NCI-H1436 treated with DMSO at 0.1 percent for 48 hours (cell line): ENCODE data around the gene FAAP20.

Source experiments
- DNase-seq: peaks from one replicate; lab custom pipeline; 2025; lab: John Stamatoyannopoulos, UW

Gene FAAP20

DNA sequence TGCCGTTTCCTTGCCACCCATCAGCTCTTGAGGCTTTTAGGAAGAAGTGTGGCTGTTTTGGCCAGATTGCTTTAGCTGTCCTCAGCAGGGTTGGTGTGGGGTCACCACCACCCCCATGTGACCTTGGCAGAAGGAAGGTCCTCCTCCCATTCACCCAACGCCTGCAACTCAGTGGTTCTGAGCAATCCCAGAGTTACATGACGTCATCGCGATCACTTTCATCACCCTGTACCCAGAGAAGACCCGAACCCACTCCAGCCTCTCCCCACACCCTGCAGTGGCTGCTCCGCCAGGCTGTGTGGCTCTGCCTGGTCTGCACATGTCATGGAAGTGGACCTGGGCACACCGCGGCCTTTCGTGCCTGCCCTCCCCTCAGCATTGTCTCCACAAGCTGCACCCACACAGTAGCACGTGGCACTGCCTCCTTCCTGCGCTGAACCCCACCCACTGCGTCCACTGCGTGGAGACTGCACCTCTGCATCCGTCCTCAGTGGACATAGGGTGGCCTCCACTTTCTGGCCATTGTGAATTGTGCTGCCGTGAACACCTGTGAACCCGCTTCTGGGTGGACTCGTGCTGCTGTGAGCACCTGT lies 16.5 kb downstream of the FAAP20 start:
- no peak for DNase-seq

DNA sequence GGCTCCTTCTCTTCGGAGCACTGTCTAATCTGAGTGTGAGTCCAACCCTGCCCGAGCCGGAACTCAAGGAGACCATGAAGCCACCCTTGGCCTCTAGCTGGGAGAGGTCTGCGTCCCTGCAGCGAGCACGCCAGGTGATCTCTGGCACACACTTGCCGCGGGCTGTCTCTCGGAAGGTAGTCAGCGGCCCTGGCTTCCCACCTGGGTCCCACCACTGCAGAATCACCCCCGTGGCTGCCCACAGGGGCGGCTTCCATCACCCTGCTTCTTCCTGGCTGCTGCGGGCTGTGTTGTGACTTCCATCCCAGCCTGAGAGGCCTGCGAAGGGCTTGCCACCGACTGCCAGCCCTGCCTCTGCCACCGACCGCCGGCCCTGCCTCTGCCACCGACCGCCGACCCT lies 17.0 kb downstream of the FAAP20 start:
- DNase-seq, result no peak

DNA sequence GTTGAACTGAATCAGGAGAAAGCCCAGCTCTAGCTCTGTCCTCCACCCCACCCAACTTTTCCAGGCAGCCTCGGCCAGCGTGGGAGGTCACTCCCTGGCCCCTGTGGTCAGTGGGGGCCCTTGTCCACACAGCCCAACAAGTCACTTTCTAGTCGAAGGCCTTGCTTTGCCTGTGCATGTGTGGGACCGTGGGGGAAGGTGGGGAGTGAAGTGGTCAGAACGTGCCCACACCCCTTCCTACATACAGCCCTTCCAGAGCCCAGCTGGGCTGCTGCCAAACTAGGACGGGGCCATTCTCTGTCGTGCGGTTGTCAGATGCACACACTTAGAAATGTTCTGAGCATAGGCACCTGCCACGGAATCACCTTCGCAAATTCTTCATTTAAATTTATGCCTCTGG lies 18.0 kb downstream of the FAAP20 start:
- DNase-seq, result no peak

DNA sequence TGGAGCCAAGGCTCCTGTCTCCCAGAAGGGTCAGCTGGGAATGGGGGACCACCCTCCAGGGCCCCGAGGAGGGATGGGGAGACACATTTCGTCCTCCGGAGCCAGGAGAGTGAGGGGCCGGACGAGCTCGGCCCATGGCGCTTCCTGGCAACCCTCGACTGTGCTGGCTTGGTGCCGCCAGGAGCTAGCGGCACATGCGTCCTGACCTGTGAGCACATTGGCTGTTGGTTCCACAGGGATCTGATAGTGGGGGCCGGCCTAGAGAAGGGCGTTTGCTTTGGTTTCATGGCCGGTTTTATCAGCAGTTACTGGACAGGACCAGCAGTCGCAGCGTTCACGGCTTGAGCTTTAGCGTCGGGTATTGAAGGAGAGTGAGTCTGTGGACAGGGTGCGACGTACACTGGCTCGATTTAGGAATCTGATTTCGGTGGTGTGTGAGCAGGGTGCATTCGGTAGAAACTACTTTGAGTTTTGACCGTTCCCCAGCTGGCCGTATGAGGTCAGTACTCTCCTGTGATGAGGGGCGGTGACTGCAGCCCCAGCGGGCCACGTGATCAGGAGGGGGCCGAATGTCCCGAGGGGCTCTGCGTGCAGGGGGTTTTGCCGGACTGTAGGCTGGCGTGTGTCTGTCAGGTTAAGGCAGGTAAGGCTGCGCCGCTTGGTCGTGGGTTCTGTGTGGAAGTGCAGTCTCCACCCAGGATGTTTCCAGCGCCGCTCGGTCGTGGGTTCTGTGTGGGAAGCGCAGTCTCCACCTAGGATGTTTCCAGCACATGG lies 18.7 kb downstream of the FAAP20 start:
- no peak for DNase-seq

DNA sequence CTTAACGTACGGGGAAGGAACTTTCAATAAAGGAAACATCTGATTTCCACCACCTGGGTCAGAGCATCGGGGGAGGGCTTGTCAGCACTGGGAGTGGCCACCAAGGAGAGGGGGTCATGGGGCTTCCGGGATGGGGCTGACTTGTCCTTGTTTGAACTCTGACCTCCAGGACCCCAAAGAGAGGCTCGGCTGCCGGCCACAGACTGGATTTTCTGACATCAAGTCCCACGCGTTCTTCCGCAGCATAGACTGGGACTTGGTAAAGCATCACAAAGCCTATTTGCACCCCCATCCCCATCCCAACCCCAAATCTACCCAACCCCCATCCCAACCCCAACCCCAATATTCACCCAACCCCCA lies 19.5 kb downstream of the FAAP20 start:
- DNase-seq, result no peak

DNA sequence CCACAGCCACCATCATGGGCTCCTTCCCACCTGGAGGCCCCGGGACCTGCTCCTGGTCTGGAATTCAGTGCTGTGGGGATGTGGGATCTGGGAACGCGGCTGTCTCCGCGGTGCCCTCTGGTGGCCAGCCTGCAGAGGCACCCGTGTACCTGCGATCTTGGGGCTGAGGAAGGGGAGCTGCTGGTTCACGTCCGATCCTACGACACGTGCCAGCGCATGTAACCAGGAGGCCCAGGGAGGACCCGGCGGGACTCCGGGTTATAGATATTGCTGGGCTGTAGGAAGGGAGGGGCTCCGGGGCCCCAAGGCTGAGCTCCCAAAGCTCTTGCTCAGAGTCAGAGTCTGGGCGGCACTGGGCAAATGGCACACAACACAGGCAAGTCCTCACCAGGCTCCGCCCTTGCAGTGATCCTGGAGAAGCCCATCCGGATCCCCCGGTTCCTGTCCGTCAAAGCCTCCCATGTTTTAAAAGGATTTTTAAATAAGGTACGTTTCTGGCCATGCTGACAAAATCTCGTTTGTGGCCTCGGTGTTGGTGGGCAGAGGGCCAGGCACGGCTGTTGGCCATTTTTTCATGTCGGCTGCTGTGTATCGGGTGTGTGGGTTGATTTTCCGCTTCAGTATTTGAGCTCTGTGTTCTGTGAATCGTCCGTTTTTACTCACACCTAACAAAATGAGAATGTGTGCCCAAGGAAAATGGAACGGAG lies 20.1 kb downstream of the FAAP20 start:
- no peak for DNase-seq

DNA sequence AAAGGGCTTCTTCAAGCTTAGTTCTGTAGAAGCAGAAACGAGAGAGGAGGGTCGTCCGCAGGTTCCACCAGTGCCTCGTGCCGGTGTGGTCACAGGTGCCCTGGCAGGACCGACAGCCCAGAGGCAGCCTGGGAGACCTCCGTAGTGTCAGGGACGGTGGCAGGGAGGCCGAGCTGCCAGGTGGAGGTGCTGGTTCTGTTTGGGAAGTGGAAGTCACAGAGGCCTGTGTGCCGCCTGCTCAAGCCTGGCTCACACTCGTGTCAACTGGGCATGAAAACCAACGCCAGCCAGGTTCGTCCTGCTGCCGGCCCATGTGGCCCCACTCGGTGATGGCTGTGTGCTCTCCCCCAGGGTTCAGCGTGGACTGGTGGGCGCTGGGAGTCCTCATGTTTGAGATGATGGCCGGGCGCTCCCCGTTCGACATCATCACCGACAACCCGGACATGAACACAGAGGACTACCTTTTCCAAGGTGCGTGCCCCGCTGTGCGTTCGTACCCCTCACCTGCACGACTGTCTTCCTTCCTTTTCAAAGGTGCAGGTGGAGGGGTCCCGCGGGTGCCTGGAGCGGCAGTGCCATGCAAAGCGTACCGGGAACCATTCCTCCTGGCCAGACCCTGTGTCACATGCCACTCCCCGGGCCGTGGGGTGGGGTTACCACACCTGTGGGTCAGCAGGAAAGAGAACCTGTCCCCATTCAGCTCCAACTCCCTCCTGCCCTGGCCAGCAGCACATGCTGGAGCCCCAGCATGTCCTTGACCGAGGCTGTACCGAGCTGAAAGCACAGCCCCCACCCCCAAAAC lies 20.8 kb downstream of the FAAP20 start:
- no peak for DNase-seq

DNA sequence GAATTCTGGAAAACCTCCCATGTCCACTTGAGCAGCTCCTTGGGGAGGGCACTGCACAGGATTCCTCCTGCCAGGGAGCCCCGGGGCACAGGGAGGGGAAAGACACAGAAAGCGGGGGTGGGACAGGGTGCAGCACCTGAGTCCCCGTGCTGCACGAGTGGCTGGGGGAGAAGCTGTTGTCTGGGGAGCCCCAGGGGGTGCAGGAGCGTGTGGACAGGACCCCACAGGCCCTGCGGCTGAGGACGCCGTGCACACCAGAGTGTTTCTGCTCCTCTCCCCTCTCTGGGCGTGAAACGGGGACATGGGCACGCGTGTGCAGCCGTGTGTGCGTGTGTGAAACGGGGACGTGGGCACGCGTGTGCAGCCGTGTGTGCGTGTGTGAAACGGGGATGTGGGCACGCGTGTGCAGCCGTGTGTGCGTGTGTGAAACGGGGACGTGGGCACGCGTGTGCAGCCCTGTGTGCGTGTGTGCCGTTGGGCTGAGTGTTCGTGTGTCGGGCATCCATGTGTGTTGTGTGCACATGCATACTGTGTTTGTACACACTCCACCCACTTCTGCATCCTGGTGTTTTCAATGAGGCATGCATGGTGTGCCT lies 21.9 kb downstream of the FAAP20 start:
- no peak for DNase-seq

DNA sequence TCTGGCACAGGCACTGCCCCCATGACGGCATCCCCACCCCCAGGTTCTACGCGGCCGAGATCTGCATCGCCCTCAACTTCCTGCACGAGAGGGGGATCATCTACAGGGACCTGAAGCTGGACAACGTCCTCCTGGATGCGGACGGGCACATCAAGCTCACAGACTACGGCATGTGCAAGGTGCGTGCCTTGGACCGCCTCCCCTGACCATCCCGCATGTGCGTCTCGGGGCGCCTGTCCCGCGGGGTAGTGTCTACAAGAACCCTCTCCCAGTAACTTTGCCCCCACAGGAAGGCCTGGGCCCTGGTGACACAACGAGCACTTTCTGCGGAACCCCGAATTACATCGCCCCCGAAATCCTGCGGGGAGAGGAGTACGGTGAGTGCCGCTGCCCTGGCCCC lies 22.6 kb downstream of the FAAP20 start:
- DNase-seq, result no peak

DNA sequence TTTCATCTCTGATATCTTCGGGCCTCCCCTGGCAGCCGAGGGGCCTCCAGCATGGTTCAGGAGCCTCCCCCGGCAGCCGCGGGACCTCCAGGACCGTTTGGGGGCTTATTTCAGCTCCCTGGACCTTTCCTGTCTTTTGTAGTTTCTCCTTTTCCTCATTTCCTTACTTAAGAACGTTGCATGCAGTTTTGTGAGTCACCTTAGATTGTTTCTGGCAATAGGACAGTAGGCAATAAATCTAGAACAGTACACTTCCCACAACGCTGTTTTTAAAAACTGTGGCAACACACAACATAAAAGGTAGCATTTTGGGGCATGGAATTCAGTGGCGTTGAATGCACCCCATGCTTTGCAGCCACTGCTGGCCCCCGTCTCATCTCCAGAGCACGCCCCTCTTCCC lies 24.4 kb downstream of the FAAP20 start:
- DNase-seq, result no peak

DNA sequence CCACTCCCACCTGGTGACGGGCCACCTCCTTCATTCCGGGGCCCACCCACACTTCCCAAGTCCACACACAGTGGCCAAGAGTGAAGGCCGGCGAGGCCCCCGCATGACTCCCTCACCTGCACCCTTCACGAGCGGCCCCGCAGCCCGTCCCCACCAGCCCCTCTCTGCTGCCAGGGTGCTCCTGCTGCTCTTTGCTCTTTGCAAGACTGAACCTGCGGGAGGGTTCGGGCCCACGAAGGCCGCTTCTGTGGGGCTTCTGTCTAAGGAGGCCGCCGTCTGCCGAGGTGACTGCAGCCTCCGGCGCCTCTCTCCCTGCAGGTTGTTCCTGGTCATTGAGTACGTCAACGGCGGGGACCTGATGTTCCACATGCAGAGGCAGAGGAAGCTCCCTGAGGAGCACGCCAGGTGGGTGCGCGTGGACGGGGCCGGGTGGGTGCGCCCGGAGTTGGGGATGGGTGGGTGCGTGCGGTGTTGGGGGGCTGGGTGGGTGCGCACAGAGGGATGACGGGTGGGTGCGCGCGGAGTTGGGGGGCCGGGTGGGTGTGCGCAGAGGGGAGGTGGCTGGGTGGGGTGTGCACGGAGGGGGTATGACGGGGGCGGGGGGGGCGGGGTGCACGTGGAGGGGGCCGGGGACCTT lies 25.3 kb downstream of the FAAP20 start:
- no peak for DNase-seq

DNA sequence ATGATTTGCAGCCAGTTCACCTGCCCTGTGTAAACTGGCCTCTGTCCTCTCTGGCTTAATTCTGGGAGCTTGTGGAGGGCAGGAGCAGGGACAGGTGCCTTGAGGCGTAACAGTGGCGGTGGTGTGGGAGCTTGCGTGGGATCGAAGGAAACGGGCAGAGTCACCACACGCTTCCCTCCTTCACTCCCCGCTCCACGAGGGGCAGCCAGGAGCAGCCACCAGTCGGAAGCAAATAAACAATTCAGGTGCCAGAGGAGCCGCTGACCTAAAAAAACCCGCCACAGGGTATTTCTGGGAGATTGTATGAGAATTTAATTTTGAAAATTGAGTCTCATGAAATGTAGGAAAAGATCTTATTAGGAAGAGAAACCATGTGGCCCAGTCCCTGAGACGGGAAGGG lies 26.0 kb downstream of the FAAP20 start:
- no peak for DNase-seq

DNA sequence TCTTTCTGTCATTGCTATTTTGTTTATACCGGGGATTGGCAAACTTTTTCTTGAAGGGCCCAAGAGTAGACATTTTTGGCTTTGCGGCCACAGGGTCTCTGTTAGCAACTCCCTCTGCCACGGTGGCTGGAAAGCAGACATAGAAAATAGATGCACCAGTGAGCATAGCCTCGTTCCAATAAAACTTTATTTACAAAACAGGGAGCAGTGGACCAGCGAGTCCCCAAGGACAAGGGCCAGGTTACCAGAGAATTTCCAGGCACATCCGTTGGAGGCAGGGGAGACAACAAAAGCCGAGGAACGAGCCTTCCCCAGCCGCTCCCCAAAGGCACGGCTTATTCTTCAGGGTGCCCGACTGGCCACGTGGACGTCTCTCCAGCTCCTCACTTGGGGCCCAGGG lies 26.5 kb downstream of the FAAP20 start:
- DNase-seq, result no peak

DNA sequence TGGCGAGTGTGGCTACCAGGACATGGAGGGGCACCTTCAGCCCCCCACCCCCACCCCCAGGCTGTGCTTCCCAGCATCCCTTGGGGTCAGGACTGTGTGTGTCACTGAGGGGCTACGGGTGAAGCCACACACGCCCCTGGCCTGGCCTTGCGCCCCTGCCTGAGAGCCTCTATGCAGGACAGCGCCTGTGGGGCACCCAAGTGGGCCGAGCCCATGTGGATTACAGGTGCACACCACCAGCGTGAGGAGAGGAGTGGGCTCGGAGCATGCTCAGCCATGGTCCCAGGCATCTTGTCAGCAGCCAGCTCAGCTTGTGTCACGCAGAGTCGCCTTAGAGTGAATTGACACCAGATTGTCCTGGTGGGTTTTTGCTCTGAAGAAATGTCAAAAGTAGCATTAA lies 27.9 kb downstream of the FAAP20 start:
- DNase-seq, result no peak

DNA sequence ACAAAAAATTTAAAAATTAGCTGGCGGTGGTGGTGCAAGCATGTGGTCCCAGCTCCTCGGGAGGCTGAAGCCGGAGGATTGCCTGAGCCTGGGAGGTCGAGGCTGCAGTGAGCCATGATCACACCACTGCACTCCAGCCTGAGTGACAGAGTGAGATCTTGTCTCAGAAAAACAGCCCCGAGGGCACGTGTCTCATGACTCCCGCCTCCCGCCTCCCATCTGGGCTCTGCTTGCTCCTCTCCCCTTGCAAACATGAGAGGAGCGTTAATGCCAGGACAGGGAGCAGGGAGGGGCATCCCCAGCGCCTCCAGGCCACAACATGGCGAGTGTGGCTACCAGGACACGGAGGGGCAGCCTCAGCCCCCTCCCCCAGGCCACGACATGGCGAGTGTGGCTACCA lies 28.3 kb downstream of the FAAP20 start:
- DNase-seq, result no peak

DNA sequence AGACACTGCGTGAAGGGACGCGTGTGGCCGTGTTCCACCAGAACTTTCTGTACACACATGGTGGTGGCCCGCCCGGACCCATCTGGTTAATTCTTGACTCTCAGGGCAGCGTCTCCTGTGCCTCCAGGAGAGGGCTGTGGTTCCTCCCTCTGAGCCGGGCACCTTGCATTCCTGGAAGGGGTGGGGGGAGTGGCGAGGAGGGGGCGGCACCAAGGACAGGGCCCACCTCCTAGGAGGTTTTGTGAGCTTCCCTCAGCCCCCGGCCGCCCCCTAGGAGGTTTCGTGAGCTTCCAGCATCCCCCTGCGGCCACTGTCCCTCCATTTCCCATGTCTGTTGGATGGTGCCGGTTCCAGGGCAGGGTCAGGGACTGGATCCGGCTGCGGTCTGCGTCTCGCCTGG lies 28.9 kb downstream of the FAAP20 start:
- DNase-seq, result no peak

DNA sequence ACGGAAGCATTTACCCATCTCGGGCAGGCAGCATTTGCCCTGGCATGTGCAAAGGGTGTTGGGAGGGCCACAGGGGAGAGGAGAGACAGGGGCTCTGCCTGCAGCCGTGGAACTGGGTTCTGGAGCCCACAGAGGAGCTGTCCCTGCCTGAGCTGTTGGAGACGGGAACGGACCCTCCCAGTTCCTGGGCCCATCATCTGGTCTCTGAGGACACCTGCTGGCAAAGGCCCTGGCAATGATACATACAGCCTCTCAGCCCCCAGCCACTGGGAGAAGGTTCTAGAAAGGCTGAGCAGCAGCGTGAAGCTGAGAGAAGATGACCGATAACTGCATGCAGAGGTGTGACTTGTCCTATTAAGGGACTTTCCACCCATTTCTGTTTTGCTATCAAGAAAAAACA lies 31.4 kb downstream of the FAAP20 start:
- no peak for DNase-seq

DNA sequence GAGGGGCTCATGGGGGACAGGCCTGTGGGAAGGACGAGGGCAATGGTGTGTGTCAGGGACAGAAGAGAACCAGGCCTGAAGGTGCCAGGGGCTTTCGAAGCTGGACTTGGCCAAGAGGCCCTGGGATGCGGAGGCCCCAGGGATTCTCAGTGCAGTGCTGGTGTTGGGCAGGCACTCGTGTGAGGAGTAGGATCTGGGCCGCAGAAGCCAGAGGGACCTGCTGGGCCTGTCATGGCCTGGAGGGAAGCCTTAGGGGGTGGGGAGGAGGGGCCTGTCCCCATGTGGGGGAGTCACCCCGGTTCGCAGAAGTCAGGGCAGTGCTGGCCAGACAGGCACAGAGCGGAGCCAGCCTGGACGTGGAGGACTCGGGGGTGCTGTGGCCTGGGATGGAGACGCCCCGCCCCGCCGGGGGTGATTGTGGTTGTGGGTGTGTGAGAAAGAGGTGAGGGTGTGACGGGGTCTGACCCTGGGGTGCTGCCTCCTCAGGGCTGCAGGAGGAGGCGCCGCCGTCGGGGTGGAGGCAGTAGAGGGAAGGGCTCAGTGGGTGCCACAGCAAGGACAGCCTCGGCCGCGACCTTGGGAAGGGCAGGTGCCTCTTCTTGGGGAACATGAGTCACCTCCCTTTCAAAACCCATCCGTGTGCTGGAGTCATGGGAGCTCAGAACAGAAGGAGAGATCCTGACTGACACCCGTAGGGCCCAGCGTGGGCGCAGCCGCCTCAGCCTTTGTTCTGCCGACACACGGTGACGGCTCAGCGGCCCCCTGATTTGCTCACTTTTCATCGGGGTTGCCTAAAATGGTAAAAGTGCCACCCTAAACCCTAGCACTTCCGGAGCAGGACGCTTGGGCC lies 33.9 kb downstream of the FAAP20 start:
- DNase-seq, result no peak

DNA sequence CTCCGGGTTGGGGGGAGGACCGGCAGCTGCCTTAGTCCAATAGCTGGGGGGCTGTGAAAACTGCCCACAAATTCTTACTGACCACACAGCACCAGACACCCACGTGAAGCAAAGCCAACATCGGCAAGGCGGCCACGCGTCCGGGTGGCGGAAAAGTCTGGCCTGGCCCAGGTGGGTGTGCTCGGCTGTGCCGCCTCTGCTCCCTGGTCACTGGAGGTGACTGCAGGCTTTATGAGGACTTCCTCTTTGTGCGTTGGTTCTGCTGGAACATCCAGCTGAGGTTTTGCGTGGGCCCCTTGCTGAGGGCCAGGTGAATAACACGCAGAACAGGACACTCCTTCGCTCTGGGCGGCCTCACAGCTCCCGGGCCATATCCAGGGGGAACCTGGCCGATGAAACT lies 35.4 kb downstream of the FAAP20 start:
- DNase-seq, result no peak

DNA sequence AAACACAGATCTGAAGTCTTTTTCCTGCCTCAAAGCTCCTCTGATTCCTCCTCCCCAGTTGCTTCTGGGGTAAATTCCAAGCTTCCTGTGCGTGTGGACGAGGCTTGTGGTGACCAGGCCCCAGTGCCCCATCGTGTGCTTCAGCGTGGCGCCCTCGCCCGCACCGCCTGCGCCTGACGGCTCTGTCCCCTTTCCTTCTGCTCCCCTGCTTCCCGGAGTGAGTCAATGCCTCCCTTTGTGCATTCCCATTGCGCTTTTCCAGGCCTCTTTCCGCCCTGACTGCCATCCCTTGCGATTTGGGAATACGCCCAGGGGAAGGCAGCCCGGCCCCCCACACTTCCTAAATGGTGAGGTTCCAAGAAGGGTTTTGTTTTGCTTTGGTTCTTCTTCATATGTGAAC lies 36.3 kb downstream of the FAAP20 start:
- DNase-seq, result no peak

DNA sequence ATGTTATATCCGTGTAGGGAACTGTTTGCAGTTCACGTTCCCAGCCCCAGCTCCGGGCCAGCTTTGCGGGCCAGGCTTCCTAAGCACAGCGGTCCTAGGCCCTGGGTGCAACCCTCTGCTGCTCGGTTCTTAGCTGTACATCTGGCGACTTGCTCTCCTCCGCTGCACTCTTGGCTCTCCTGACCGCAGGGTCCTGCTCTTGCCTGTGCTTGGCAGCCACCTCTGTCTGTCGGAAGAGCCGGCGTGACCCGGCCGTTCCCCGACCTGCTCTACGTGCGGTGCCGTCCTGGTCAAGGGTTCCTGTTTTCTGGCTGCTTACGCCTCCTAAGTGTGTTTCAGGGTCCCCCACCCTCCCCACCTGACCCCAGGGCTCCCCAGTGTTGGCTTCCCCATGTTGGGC lies 36.7 kb downstream of the FAAP20 start:
- DNase-seq, result no peak
